ENCODE results near the gene SPON1. TPM values are rescaled to one million over a fixed set of nuclear protein-coding genes. Genes with fewer than 3 reads are reported as not detected.

SPON1 gene
- total RNA-seq, 1 donor = 0.72 TPM

DNA sequence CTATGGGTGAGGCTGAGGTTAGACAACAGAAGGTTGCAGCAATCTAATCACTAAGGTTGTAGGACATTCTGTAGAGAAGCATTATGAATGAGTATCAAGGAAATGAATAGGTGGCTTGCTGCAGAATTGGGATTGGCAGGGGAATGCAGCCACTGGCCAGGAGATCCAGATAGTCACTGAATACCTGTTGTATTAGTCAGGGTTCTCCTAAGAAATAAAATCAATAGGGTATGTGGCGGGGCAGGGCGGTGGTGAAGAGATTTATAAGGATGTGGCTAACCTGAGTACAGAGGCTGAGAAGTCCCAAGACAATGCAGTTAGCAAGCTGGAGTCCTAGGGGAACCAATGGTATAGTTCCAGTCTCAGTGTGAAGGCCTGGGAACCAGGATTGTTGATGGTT is 163.0 kb downstream of the SPON1 start:
- no peaks in the 10 kb centered on the region for H3K79me2 ChIP-seq (ENCODE audit: insufficient read depth, low read length)
- no peaks in the 10 kb centered on the region for H3K4me1 ChIP-seq (ENCODE audit: insufficient read depth, low read length)
- no peaks in the 10 kb centered on the region for H4K20me1 ChIP-seq (ENCODE audit: insufficient read depth, low read length)
- no peak overlapping the region for H3K4me3 ChIP-seq (ENCODE audit: insufficient read depth, low read length)
- H2AFZ ChIP-seq (ENCODE audit: low read length) = no peak overlapping the region
- no peaks in the 10 kb centered on the region for H3K27me3 ChIP-seq (ENCODE audit: insufficient read depth, low read length)
- no peak for DNase-seq (ENCODE audit: insufficient read length, low spot score, missing footprints)
- H3K9me3 ChIP-seq (ENCODE audit: low read depth, low read length) = no peaks in the 10 kb centered on the region
- no peak overlapping the region for H3K4me2 ChIP-seq (ENCODE audit: insufficient read depth, low read length)
- TF ChIP-seq, protein P1, sequence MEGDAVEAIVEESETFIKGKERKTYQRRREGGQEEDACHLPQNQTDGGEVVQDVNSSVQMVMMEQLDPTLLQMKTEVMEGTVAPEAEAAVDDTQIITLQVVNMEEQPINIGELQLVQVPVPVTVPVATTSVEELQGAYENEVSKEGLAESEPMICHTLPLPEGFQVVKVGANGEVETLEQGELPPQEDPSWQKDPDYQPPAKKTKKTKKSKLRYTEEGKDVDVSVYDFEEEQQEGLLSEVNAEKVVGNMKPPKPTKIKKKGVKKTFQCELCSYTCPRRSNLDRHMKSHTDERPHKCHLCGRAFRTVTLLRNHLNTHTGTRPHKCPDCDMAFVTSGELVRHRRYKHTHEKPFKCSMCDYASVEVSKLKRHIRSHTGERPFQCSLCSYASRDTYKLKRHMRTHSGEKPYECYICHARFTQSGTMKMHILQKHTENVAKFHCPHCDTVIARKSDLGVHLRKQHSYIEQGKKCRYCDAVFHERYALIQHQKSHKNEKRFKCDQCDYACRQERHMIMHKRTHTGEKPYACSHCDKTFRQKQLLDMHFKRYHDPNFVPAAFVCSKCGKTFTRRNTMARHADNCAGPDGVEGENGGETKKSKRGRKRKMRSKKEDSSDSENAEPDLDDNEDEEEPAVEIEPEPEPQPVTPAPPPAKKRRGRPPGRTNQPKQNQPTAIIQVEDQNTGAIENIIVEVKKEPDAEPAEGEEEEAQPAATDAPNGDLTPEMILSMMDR (IDR thresholded peaks at IDR 0.05; ENCODE audit: extremely low read depth, low read depth, low read length) = no peak
- H3K36me3 ChIP-seq (ENCODE audit: insufficient read depth, low read length) = no peaks in the 10 kb centered on the region
- H3K27ac ChIP-seq (ENCODE audit: low read depth, low read length) = no peak overlapping the region

DNA sequence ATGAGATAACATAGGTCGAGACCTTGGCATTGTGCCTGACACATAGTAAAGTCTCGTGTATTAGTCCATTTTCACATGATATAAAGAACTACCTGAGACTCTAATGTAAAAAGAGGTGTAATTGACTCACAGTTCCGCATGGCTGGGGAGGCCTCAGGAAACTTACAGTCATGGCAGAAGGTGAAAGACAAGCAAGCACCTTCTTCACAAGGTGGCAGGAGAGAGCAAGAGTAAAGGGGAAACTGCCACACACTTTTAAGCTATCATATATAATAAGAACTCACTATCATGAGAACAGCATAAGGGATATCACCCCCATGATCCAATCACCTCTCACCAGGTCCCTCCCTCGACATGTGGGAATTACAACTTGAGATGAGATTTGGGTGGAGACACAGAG is 165.2 kb downstream of the SPON1 start:
- Histone ChIP-seq H2AFZ (ENCODE audit: low read length) (no peak overlapping the region), H3K27me3 (ENCODE audit: insufficient read depth, low read length) (no peaks in the 10 kb centered on the region), H4K20me1 (ENCODE audit: insufficient read depth, low read length) (no peaks in the 10 kb centered on the region), H3K36me3 (ENCODE audit: insufficient read depth, low read length) (no peaks in the 10 kb centered on the region), H3K4me1 (ENCODE audit: insufficient read depth, low read length) (no peaks in the 10 kb centered on the region), H3K4me3 (ENCODE audit: insufficient read depth, low read length) (no peak overlapping the region), H3K79me2 (ENCODE audit: insufficient read depth, low read length) (no peaks in the 10 kb centered on the region), H3K27ac (ENCODE audit: low read depth, low read length) (no peak overlapping the region), H3K4me2 (ENCODE audit: insufficient read depth, low read length) (no peak overlapping the region), H3K9me3 (ENCODE audit: low read depth, low read length) (no peaks in the 10 kb centered on the region)
- no peak for DNase-seq (ENCODE audit: insufficient read length, low spot score, missing footprints)
- TF ChIP-seq, protein P1 (IDR thresholded peaks at IDR 0.05; ENCODE audit: extremely low read depth, low read depth, low read length) = no peak

DNA sequence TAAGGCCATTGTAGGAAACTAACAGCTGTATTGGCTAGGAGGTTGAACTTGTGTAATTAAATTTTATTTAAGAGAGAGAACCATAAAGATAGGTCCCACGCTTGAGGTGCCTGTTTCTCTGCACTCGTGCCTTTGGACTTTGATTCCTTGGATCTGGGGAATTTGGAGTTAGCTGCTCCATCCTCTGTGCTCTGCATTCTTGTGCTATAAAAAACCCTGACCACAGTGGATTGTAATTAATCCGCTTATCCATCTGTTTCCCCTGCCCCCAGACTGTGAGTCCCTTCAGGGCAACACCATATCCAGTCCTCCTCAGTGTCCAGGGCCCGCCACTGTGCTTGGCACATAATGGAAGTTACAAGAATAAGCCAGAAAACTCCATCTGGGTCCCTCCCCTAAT is 169.8 kb downstream of the SPON1 start:
- no peaks in the 10 kb centered on the region for H3K36me3 ChIP-seq (ENCODE audit: insufficient read depth, low read length)
- no peak for DNase-seq (ENCODE audit: insufficient read length, low spot score, missing footprints)
- no peaks in the 10 kb centered on the region for H3K4me1 ChIP-seq (ENCODE audit: insufficient read depth, low read length)
- no peak overlapping the region for H3K4me2 ChIP-seq (ENCODE audit: insufficient read depth, low read length)
- H3K27ac ChIP-seq (ENCODE audit: low read depth, low read length) = no peak overlapping the region
- no peaks in the 10 kb centered on the region for H4K20me1 ChIP-seq (ENCODE audit: insufficient read depth, low read length)
- no peak overlapping the region for H2AFZ ChIP-seq (ENCODE audit: low read length)
- TF ChIP-seq, protein P1 (IDR thresholded peaks at IDR 0.05; ENCODE audit: extremely low read depth, low read depth, low read length) = no peak
- H3K9me3 ChIP-seq (ENCODE audit: low read depth, low read length) = no peaks in the 10 kb centered on the region
- H3K4me3 ChIP-seq (ENCODE audit: insufficient read depth, low read length) = no peak overlapping the region
- H3K79me2 ChIP-seq (ENCODE audit: insufficient read depth, low read length) = no peaks in the 10 kb centered on the region
- no peaks in the 10 kb centered on the region for H3K27me3 ChIP-seq (ENCODE audit: insufficient read depth, low read length)

DNA sequence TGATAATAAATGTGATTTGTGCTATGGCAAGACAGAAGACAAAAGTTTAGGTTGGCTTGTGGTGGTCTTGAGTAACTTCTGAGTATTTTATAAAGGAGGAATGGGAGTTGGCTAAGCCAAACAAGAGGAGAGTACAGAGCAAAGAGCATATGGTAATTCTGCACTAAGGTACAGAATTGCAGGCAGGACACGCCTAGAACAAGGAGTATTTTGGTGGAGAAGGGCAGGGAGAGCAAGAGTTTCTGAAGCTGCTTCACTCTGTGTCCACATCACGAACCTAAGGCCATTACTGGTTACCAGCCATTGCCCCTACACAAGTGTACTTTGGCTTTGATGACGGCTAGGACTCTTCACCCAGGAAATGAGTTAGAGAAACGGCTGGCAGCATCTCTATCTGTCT is 170.9 kb downstream of the SPON1 start:
- H4K20me1 ChIP-seq (ENCODE audit: insufficient read depth, low read length) = no peaks in the 10 kb centered on the region
- no peaks in the 10 kb centered on the region for H3K36me3 ChIP-seq (ENCODE audit: insufficient read depth, low read length)
- H3K4me3 ChIP-seq (ENCODE audit: insufficient read depth, low read length) = no peak overlapping the region

More for the DNA sequence above, 170.9 kb downstream of the SPON1 start:
- DNase-seq (ENCODE audit: insufficient read length, low spot score, missing footprints) = no peak
- H3K9me3 ChIP-seq (ENCODE audit: low read depth, low read length) = no peaks in the 10 kb centered on the region
- no peak overlapping the region for H3K4me2 ChIP-seq (ENCODE audit: insufficient read depth, low read length)
- no peak overlapping the region for H2AFZ ChIP-seq (ENCODE audit: low read length)
- H3K27me3 ChIP-seq (ENCODE audit: insufficient read depth, low read length) = no peaks in the 10 kb centered on the region
- no peak overlapping the region for H3K27ac ChIP-seq (ENCODE audit: low read depth, low read length)
- H3K79me2 ChIP-seq (ENCODE audit: insufficient read depth, low read length) = no peaks in the 10 kb centered on the region
- TF ChIP-seq, protein P1 (IDR thresholded peaks at IDR 0.05; ENCODE audit: extremely low read depth, low read depth, low read length) = no peak
- H3K4me1 ChIP-seq (ENCODE audit: insufficient read depth, low read length) = no peaks in the 10 kb centered on the region
